GM12875 (cell line): ENCODE measurements around the gene QSER1.
A peak's percentile ranks its signal among the peaks of the same experiment; 100 is the strongest.

Source experiments
- H3K4me3 ChIP-seq: one replicate; pipeline ENCODE4 v1.5.1; 2011; ENCODE audit warnings: low read depth, low read length, control low read depth
- CTCF ChIP-seq: IDR thresholded peaks from 2 replicates; pipeline ENCODE4 v1.5.1; 2011; ENCODE audit warnings: low read depth, mild to moderate bottlenecking, control low read depth, inconsistent platforms, low read length, moderate library complexity, borderline replicate concordance; ENCODE audit not compliant: insufficient read depth

QSER1 gene

GRCh38 chr11:33013755-33014154 lies 121.1 kb downstream of the QSER1 start:
- no peak for TF ChIP-seq CTCF
- H3K4me3 ChIP-seq: no peak overlapping the region

GRCh38 chr11:33015621-33016551 lies 123.3 kb downstream of the QSER1 start, which contains the start of gene DEPDC7:
TSS of gene DEPDC7 (plus strand) at chr11:33015878. CDS start at chr11:33015956, 78 bp downstream.
- H3K4me3 ChIP-seq: peak within 1 kb of the TSS; percentile 36

GRCh38 chr11:33016654-33017053 lies 124.0 kb downstream of the QSER1 start:
- no peak overlapping the region for H3K4me3 ChIP-seq
- TF ChIP-seq CTCF: no peak

More at GRCh38 chr11:33015621-33016551, 123.3 kb downstream of the QSER1 start, which contains the start of gene DEPDC7:
- no peak for TF ChIP-seq CTCF

GRCh38 chr11:33017478-33017877 lies 124.9 kb downstream of the QSER1 start:
- H3K4me3 ChIP-seq: no peak overlapping the region
- no peak for TF ChIP-seq CTCF

- no peak overlapping the region for H3K4me3 ChIP-seq
These were observed 125.4 kb downstream of the QSER1 start for GRCh38 chr11:33017965-33018364.

GRCh38 chr11:33018840-33019239 lies 126.2 kb downstream of the QSER1 start:
- no peak for TF ChIP-seq CTCF
- no peak overlapping the region for H3K4me3 ChIP-seq

More at GRCh38 chr11:33017965-33018364, 125.4 kb downstream of the QSER1 start:
- TF ChIP-seq CTCF: no peak

- no peak overlapping the region for H3K4me3 ChIP-seq
- no peak for TF ChIP-seq CTCF
These were observed 128.9 kb downstream of the QSER1 start for GRCh38 chr11:33021501-33021900.
